ENCODE measurements around the gene OLA1.

Gene OLA1

GRCh38 chr2:174227748-174228147 is 20.6 kb downstream of the OLA1 start:
- H3K27me3 ChIP-seq (replicated peaks in 2 of 5; ENCODE audit: control insufficient read depth in 4 of 5, insufficient read depth in 5 of 5, low read length in 4 of 5): no peaks in the 10 kb centered on the region

GRCh38 chr2:174224665-174225288 is 23.6 kb downstream of the OLA1 start:
- Histone ChIP-seq H3K4me1 (ENCODE audit: control extremely low read depth in 1 of 4, control insufficient read depth in 4 of 4, insufficient read depth in 4 of 4, low read length in 3 of 4) (no peaks in the 10 kb centered on the region), H3K9me3 (ENCODE audit: control extremely low read depth in 1 of 5, control insufficient read depth in 4 of 5, insufficient read depth in 2 of 5, low read depth in 1 of 5, low read length in 4 of 5) (no peaks in the 10 kb centered on the region), H3K27ac (ENCODE audit: insufficient read depth in 1 of 2, low read depth in 1 of 2, low read length in 2 of 2, poor library complexity in 1 of 2, severe bottlenecking in 2 of 2) (no peak overlapping the region), H3K4me3 (ENCODE audit: control insufficient read depth in 1 of 7, extremely low read depth in 1 of 7, insufficient read depth in 4 of 7, low read depth in 2 of 7, low read length in 6 of 7) (no peak overlapping the region), H3K36me3 (ENCODE audit: control insufficient read depth in 4 of 4, insufficient read depth in 4 of 4, low read length in 3 of 4) (peaks cover 13 to 31% (median 23%) of the 10 kb centered on the region in 4 experiments), H3K27me3 (replicated peaks in 2 of 5; ENCODE audit: control insufficient read depth in 4 of 5, insufficient read depth in 5 of 5, low read length in 4 of 5) (no peaks in the 10 kb centered on the region)
- no peak for DNase-seq
- WGBS (ENCODE audit: insufficient coverage): 100% methylated on average over 3 of the region's 7 CpGs
- CTCF ChIA-PET: no interaction called here
- POLR2A ChIA-PET: no interaction called here

More at GRCh38 chr2:174227748-174228147, 20.6 kb downstream of the OLA1 start:
- Histone ChIP-seq H3K27ac (ENCODE audit: insufficient read depth in 1 of 2, low read depth in 1 of 2, low read length in 2 of 2, poor library complexity in 1 of 2, severe bottlenecking in 2 of 2) (no peak overlapping the region), H3K4me3 (ENCODE audit: control insufficient read depth in 1 of 7, extremely low read depth in 1 of 7, insufficient read depth in 4 of 7, low read depth in 2 of 7, low read length in 6 of 7) (no peak overlapping the region), H3K9me3 (ENCODE audit: control extremely low read depth in 1 of 5, control insufficient read depth in 4 of 5, insufficient read depth in 2 of 5, low read depth in 1 of 5, low read length in 4 of 5) (no peaks in the 10 kb centered on the region), H3K36me3 (ENCODE audit: control insufficient read depth in 4 of 4, insufficient read depth in 4 of 4, low read length in 3 of 4) (peaks cover 7 to 21% (median 14%) of the 10 kb centered on the region in 4 experiments), H3K4me1 (ENCODE audit: control extremely low read depth in 1 of 4, control insufficient read depth in 4 of 4, insufficient read depth in 4 of 4, low read length in 3 of 4) (no peaks in the 10 kb centered on the region)
- POLR2A ChIA-PET: no interaction called here
- CTCF ChIA-PET: no interaction called here
- no peak for DNase-seq
- WGBS (ENCODE audit: insufficient coverage): 90% methylated on average over 1 of the region's 1 CpG

GRCh38 chr2:174224125-174224524 is 24.2 kb downstream of the OLA1 start:
- peaks cover 13 to 32% (median 24%) of the 10 kb centered on the region in 4 experiments for H3K36me3 ChIP-seq (ENCODE audit: control insufficient read depth in 4 of 4, insufficient read depth in 4 of 4, low read length in 3 of 4)
- 93% methylated on average over 3 of the region's 5 CpGs for WGBS (ENCODE audit: insufficient coverage)

GRCh38 chr2:174223388-174223787 is 24.9 kb downstream of the OLA1 start:
- peaks cover 13 to 32% (median 24%) of the 10 kb centered on the region in 4 experiments for H3K36me3 ChIP-seq (ENCODE audit: control insufficient read depth in 4 of 4, insufficient read depth in 4 of 4, low read length in 3 of 4)
- no peaks in the 10 kb centered on the region for H3K4me1 ChIP-seq (ENCODE audit: control extremely low read depth in 1 of 4, control insufficient read depth in 4 of 4, insufficient read depth in 4 of 4, low read length in 3 of 4)
- no peak for DNase-seq
- H3K27ac ChIP-seq (ENCODE audit: insufficient read depth in 1 of 2, low read depth in 1 of 2, low read length in 2 of 2, poor library complexity in 1 of 2, severe bottlenecking in 2 of 2): no peak overlapping the region
- CTCF ChIA-PET: no interaction called here
- POLR2A ChIA-PET: no interaction called here
- no CpG with 5 or more reads among the region's 3 CpGs for WGBS (ENCODE audit: insufficient coverage)
- no peaks in the 10 kb centered on the region for H3K27me3 ChIP-seq (replicated peaks in 2 of 5; ENCODE audit: control insufficient read depth in 4 of 5, insufficient read depth in 5 of 5, low read length in 4 of 5)
- no peaks in the 10 kb centered on the region for H3K9me3 ChIP-seq (ENCODE audit: control extremely low read depth in 1 of 5, control insufficient read depth in 4 of 5, insufficient read depth in 2 of 5, low read depth in 1 of 5, low read length in 4 of 5)
- no peak overlapping the region for H3K4me3 ChIP-seq (ENCODE audit: control insufficient read depth in 1 of 7, extremely low read depth in 1 of 7, insufficient read depth in 4 of 7, low read depth in 2 of 7, low read length in 6 of 7)

More at GRCh38 chr2:174224125-174224524, 24.2 kb downstream of the OLA1 start:
- no peak overlapping the region for H3K4me3 ChIP-seq (ENCODE audit: control insufficient read depth in 1 of 7, extremely low read depth in 1 of 7, insufficient read depth in 4 of 7, low read depth in 2 of 7, low read length in 6 of 7)
- POLR2A ChIA-PET: no interaction called here
- CTCF ChIA-PET: no interaction called here
- no peak for DNase-seq
- H3K27ac ChIP-seq (ENCODE audit: insufficient read depth in 1 of 2, low read depth in 1 of 2, low read length in 2 of 2, poor library complexity in 1 of 2, severe bottlenecking in 2 of 2): no peak overlapping the region
- H3K9me3 ChIP-seq (ENCODE audit: control extremely low read depth in 1 of 5, control insufficient read depth in 4 of 5, insufficient read depth in 2 of 5, low read depth in 1 of 5, low read length in 4 of 5): no peaks in the 10 kb centered on the region
- no peaks in the 10 kb centered on the region for H3K27me3 ChIP-seq (replicated peaks in 2 of 5; ENCODE audit: control insufficient read depth in 4 of 5, insufficient read depth in 5 of 5, low read length in 4 of 5)
- no peaks in the 10 kb centered on the region for H3K4me1 ChIP-seq (ENCODE audit: control extremely low read depth in 1 of 4, control insufficient read depth in 4 of 4, insufficient read depth in 4 of 4, low read length in 3 of 4)

GRCh38 chr2:174222154-174222553 is 26.2 kb downstream of the OLA1 start:
- Histone ChIP-seq H3K36me3 (ENCODE audit: control insufficient read depth in 4 of 4, insufficient read depth in 4 of 4, low read length in 3 of 4) (peaks cover 13 to 31% (median 21%) of the 10 kb centered on the region in 4 experiments), H3K27ac (ENCODE audit: insufficient read depth in 1 of 2, low read depth in 1 of 2, low read length in 2 of 2, poor library complexity in 1 of 2, severe bottlenecking in 2 of 2) (no peak overlapping the region), H3K27me3 (replicated peaks in 2 of 5; ENCODE audit: control insufficient read depth in 4 of 5, insufficient read depth in 5 of 5, low read length in 4 of 5) (no peaks in the 10 kb centered on the region), H3K4me3 (ENCODE audit: control insufficient read depth in 1 of 7, extremely low read depth in 1 of 7, insufficient read depth in 4 of 7, low read depth in 2 of 7, low read length in 6 of 7) (no peak overlapping the region), H3K9me3 (ENCODE audit: control extremely low read depth in 1 of 5, control insufficient read depth in 4 of 5, insufficient read depth in 2 of 5, low read depth in 1 of 5, low read length in 4 of 5) (no peaks in the 10 kb centered on the region), H3K4me1 (ENCODE audit: control extremely low read depth in 1 of 4, control insufficient read depth in 4 of 4, insufficient read depth in 4 of 4, low read length in 3 of 4) (no peaks in the 10 kb centered on the region)
- ChIA-PET POLR2A (no interaction called here), CTCF (no interaction called here)
- DNase-seq: no peak
- WGBS (ENCODE audit: insufficient coverage): no CpG with 5 or more reads among the region's 1 CpG

- H3K4me3 ChIP-seq (ENCODE audit: control insufficient read depth in 1 of 7, extremely low read depth in 1 of 7, insufficient read depth in 4 of 7, low read depth in 2 of 7, low read length in 6 of 7): no peak overlapping the region
- WGBS (ENCODE audit: insufficient coverage): no CpG with 5 or more reads among the region's 4 CpGs
- H3K36me3 ChIP-seq (ENCODE audit: control insufficient read depth in 4 of 4, insufficient read depth in 4 of 4, low read length in 3 of 4): peaks cover 6 to 23% (median 13%) of the 10 kb centered on the region in 4 experiments
- ChIA-PET CTCF (interaction anchor here (2.2 kb wide), 1 partner anchor 10 kb away, joined by 6 read pairs; no protein-coding TSS in a partner anchor), POLR2A (interaction anchor here (0.9 kb wide), 1 partner anchor 29 kb away, joined by 3 read pairs; no protein-coding TSS in a partner anchor)
- no peaks in the 10 kb centered on the region for H3K27me3 ChIP-seq (replicated peaks in 2 of 5; ENCODE audit: control insufficient read depth in 4 of 5, insufficient read depth in 5 of 5, low read length in 4 of 5)
- no peak for DNase-seq
- no peaks in the 10 kb centered on the region for H3K9me3 ChIP-seq (ENCODE audit: control extremely low read depth in 1 of 5, control insufficient read depth in 4 of 5, insufficient read depth in 2 of 5, low read depth in 1 of 5, low read length in 4 of 5)
- H3K27ac ChIP-seq (ENCODE audit: insufficient read depth in 1 of 2, low read depth in 1 of 2, low read length in 2 of 2, poor library complexity in 1 of 2, severe bottlenecking in 2 of 2): no peak overlapping the region
- no peaks in the 10 kb centered on the region for H3K4me1 ChIP-seq (ENCODE audit: control extremely low read depth in 1 of 4, control insufficient read depth in 4 of 4, insufficient read depth in 4 of 4, low read length in 3 of 4)
These were observed 29.0 kb downstream of the OLA1 start for GRCh38 chr2:174219321-174219720.

GRCh38 chr2:174218773-174219172 is 29.6 kb downstream of the OLA1 start:
- H3K4me3 ChIP-seq (ENCODE audit: control insufficient read depth in 1 of 7, extremely low read depth in 1 of 7, insufficient read depth in 4 of 7, low read depth in 2 of 7, low read length in 6 of 7): no peak overlapping the region
- ChIA-PET POLR2A (interaction anchor here (0.6 to 0.9 kb wide), 3 partner anchors 10 to 131 kb away, joined by 3 to 5 read pairs (median 3); no protein-coding TSS in a partner anchor), CTCF (interaction anchor here (1.5 to 2.2 kb wide), 2 partner anchors 10 to 26 kb away, joined by 4 to 6 read pairs; no protein-coding TSS in a partner anchor)
- no peak for DNase-seq
- no peaks in the 10 kb centered on the region for H3K4me1 ChIP-seq (ENCODE audit: control extremely low read depth in 1 of 4, control insufficient read depth in 4 of 4, insufficient read depth in 4 of 4, low read length in 3 of 4)
- WGBS (ENCODE audit: insufficient coverage): 100% methylated on average over 2 of the region's 7 CpGs
- peaks cover 4 to 20% (median 11%) of the 10 kb centered on the region in 4 experiments for H3K36me3 ChIP-seq (ENCODE audit: control insufficient read depth in 4 of 4, insufficient read depth in 4 of 4, low read length in 3 of 4)
- no peaks in the 10 kb centered on the region for H3K9me3 ChIP-seq (ENCODE audit: control extremely low read depth in 1 of 5, control insufficient read depth in 4 of 5, insufficient read depth in 2 of 5, low read depth in 1 of 5, low read length in 4 of 5)
- no peak overlapping the region for H3K27ac ChIP-seq (ENCODE audit: insufficient read depth in 1 of 2, low read depth in 1 of 2, low read length in 2 of 2, poor library complexity in 1 of 2, severe bottlenecking in 2 of 2)
- H3K27me3 ChIP-seq (replicated peaks in 2 of 5; ENCODE audit: control insufficient read depth in 4 of 5, insufficient read depth in 5 of 5, low read length in 4 of 5): no peaks in the 10 kb centered on the region

Measured in common myeloid progenitor, CD34-positive (primary cell).